HepG2 (cell line): ENCODE results near the gene MINDY3.

ENCODE experiments used
- CTCF ChIP-seq: sonication (generic); formaldehyde crosslinking; IDR thresholded peaks from 2 replicates; pipeline ENCODE4 v1.5.0; 2020; ENCODE audit warnings: mild to moderate bottlenecking, missing genetic modification reagents, moderate library complexity
- EZH2 ChIP-seq: conservative IDR thresholded peaks from 2 replicates; pipeline ENCODE4 v1.6.1; 2012; ENCODE audit warnings: mild to moderate bottlenecking, low read depth, low read length, moderate library complexity
- HOMEZ ChIP-seq: IDR thresholded peaks from 2 replicates; pipeline ENCODE4 v1.6.1; 2016; ENCODE audit warnings: low read depth
- ZBTB34 ChIP-seq: sonication (generic); formaldehyde crosslinking; IDR thresholded peaks from 2 replicates; pipeline ENCODE4 v1.8.0; 2022; ENCODE audit warnings: mild to moderate bottlenecking, missing genetic modification reagents
- ZNF816 ChIP-seq: sonication (generic); formaldehyde crosslinking; IDR thresholded peaks from 2 replicates; pipeline ENCODE4 v1.8.0; 2022; ENCODE audit warnings: missing genetic modification reagents, mild to moderate bottlenecking, borderline replicate concordance

GRCh38 chr10:15877836-15878576 is 17.7 kb upstream of the MINDY3 start:
- TF ChIP-seq CTCF (CRISPR knock-in tag) (no peak), EZH2 (no peak), ZNF816 (no peak), HOMEZ (CRISPR knock-in tag) (no peak), ZBTB34 (CRISPR knock-in tag) (no peak)
